G401 (cell line): ENCODE results near the gene SLF2. TPM values are rescaled to one million over a fixed set of nuclear protein-coding genes. Genes with fewer than 3 reads are reported as not detected.

ENCODE experiments used
- DNase-seq: peaks from one replicate; pipeline ENCODE4 v3.0.0-alpha.2; 2015; ENCODE audit warnings: low spot score
- in situ Hi-C: cut with HindIII; loops from 2 replicates; pipeline ENCODE4 v1.10.0; 2016; ENCODE audit warnings: low sequenced_read_pairs, mixed read lengths
- total RNA-seq: library from RNA; depleted of rRNA; stranded (reverse); fragments of >200 nt; shearing (Covaris generic); gene quantifications from 2 replicates; pipeline ENCODE4 v1.2.3, GENCODE V29; 2014

The SLF2 gene
- total RNA-seq, 1 experiment from 2014 or later = 46.2 TPM

DNA sequence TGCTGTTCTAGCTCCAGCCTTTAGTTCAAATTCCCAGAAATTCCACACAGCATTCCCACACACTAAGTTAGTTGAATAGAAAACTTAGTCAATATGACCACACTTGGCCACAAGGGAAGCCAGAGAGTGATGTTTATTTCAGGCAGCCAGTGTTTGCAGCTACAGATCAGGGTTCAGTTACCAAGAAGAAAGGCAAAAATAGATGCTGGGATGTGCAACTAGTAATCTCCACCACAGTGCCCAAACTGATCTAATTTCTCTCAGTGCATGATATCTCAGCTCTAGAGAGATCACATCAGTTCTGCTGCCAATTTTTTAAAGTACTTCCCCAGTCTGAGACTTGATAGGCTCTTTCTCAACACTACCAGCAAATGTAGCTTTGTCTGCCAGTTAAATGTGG, 17.6 kb downstream of the SLF2 start:
- no peak for DNase-seq
- in situ Hi-C loops = no loop called here

DNA sequence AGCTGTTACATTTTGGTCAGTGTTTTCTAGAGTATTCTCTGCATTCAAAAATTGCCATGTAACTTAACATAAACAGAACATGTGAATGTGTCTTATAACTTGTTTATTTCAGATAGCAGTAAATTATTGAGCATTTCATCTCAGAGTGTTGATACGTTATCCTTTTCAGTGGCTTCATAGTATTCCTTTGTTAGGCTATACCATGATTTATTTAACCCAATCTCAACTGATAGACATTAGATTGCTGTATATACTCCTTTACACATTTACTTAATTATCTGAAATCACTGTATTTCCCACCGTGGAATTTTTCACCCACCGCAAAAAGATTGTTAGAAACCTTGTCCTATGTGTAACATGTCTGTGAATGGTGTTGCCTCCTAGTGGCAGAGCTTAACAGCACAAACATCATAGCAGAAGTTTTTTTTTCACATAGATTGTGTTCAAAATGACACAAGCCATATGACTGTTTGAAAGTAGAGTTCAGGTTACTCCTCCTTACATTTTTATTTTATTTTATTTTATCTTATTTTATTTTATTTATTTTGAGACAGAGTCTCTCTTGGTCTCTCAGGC, 21.4 kb downstream of the SLF2 start:
- in situ Hi-C loops = no loop called here
- no peak for DNase-seq

DNA sequence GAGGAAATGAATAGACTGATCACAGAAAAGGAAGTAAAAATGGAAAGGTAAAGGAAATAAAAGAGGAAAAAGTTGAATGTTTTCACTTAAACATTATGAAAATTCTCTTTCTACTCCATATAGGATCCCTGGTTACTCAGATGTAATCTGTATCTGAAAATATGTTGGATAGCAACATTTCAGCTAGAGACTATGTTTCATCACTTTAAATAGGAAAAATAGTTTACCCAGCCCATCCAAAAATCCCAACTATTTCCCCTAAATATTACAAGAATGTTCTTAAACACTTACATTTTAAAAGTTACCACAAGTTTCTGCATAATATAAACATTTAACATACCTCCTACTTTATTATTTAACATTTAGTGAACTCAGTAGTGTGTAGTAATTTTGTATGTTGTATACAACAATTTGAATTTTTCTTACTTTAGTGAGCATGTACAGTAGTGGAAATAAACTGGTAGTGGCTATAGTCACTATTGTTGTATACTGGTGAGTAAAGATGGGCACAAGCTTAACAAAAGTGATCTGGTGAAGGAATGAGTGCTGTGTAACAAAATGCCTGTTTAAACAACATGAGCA, 27.1 kb downstream of the SLF2 start:
- no peak for DNase-seq
- in situ Hi-C loops = no loop called here

DNA sequence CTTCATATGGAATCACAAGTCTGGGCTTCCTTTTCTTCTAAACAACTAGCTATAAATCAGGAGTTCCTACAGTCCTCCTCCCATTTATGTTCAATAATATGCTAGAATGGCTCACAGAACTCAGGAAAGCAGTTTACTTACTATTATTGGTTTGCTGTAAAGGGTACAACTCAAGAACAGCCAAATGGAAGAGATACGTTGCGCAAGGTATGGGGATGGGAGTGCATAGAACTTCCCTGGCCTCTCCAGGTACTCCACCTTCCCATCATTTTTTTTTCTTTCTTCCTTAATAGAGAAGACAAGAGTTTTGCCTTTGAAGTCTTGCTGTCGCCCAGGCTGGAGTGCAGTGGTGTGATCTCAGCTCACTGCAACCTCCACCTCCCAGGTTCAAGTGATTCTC, 29.5 kb downstream of the SLF2 start:
- no peak for DNase-seq
- in situ Hi-C loops = no loop called here

DNA sequence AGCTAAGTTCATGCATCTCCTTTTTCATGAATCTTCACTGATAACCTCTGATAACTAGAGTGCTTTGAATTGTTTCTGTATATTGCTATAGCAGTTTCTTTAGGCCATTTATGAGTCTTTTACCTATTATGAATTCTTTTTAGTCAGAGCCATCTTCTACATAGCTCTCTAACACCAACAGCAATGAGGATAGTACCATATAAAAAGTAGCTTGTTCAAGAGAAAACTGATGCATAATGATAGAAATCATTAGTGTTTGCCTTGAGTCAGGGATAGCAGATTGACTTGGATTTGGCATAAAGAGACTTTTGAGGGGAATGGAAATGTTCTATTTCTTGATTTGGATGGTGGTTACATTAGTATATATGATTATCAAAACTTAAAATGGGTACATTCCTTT, 30.7 kb downstream of the SLF2 start:
- in situ Hi-C loops = no loop called here
- no peak for DNase-seq

DNA sequence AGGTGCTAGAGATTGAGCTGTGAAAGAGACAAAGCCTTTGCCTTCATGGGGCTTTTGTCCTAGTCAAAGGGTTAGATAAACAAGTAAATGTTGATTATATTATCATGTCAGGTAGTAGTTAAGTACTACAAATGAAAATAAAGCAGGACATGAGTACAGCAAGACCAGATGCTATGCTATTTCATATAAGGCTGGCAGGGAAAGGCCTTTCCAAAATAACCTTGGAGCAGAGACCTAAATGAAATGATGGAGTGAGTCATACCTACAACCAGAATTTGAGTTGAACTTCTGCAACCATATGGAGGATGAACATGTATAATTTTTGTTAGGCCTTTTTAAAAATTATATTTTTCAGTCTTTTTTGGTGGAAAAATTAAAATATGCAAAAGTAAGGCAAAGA, 33.0 kb downstream of the SLF2 start:
- no peak for DNase-seq
- in situ Hi-C loops = no loop called here

DNA sequence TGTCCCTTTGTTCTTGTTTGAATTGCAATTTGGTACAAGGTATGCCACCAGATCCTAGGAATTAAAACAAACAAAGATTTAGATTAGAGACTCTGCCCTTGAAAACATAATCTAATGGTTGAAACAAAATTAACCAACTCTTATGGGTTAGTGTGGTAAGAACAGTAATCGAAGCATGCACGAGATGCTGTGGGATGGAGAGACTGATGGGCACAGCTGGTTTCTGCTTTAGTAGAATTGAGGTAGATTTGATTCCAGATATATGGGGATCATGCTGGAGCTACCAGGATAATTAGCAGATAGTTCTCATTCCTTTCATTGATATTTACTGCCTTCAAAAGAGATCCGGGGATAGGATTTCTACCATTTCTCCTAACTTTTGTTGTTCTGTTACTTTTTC, 36.2 kb downstream of the SLF2 start:
- DNase-seq = no peak
- in situ Hi-C loops = no loop called here

DNA sequence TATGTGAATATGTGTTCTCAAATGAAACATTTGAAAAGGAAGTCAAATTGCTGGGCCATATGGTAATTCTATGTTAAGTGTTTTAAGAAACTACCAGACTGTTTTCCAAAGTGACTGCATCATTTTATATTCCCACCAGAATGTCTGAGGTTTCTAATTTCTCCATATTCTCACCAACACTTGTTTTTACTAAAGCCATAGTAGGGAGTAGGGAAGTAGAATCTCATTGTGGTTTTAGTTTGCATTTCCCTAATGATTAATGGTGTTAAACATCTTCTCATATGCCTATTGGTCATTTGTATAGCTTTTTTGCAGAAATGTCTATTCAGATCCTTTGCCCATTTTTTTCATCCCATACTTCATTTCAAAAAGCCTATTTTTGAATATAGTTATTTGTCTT, 47.5 kb downstream of the SLF2 start:
- in situ Hi-C loops = no loop called here
- no peak for DNase-seq

DNA sequence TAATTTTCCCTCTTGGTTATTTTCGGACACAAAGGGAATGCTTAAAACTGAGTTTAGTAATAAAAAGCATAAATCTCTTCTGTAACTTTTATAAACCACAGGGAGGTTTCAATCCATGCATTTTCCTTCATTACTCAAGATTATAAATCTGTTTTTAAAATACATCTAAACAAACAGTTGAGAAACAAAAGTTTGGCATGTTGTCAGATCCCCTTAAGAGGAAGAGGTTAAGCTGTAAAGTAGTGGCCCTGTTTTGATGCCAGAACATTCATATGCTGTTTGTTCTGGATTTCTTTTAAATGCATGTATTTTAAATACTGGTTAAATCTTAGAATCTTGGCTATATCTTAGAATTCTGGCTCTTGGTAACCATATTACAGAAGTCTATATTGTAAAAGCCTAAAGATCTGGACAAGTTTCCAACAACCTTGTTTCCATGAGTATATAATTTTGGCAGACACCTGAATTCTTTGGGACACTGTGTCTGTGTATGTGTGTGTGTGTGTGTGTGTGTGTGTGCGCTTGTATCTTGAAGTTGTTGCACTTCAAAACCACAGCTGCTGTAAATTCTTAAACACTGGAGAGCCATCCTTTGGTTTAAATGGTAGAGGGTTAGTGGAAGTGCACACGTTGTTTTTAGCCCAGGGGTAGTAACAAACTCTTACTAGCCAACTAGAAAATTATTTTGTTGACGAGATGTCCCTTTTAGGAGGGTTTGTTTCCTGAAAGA, 49.8 kb downstream of the SLF2 start:
- in situ Hi-C loops = no loop called here

DNA sequence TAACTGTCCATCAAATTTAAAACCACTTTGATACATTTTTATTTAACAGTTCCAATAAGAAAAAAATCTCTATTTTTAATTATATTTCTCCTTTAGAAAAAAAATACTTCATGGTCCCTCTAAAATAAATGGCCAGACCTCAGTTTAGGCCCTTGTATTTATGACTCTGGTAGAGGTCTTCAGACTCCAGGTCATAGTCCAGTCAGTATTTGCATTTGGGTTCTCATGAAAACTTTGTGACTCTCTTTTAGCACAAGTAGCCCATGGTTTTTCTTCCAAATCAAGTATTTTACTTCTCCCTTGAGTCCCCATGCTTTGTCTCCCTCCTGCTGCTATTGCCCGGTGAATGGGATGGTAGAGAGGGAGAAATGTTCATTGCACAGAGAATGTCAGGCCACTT, 51.1 kb downstream of the SLF2 start:
- no peak for DNase-seq
- in situ Hi-C loops = no loop called here

More for the DNA sequence above, 49.8 kb downstream of the SLF2 start:
- no peak for DNase-seq

DNA sequence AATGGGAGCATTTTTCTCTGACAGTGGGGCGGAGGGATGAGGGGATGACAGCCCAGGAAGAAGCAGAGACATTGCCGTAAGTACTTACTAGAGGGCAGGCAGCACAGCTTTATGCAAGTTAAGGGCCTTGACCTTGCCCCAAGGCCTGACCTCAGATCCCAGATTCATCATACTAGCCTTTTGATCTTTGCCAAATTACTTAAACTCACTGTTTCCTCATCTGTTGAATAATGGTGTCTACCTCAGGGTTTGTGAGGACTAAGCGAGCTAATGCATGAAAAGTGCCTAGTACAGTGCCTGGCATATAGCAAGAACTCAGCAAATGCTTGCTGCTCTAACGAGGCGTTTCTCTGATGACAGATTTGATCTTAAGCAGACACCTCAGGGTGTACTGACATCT, 53.1 kb downstream of the SLF2 start:
- DNase-seq = no peak
- in situ Hi-C loops = no loop called here

DNA sequence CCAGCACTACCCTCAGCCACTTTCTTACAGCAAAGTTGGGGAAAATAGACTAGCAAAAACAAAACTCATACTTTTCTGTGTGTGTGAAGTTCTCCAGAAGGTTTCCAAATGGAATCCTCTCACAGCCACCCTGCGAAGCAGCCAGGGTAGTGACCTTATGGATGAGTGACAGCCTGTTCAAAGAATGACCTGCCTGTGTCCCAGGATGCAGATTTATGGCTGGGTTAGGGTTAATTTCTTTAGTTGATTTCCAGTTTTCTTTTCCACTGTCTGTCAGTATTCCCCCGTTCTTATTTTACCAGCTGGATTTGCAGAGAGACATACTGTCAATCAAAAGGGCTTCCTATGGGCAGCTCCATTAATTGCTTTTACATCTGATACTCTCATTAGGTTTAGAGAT, 54.1 kb downstream of the SLF2 start:
- in situ Hi-C loops = no loop called here
- no peak for DNase-seq

DNA sequence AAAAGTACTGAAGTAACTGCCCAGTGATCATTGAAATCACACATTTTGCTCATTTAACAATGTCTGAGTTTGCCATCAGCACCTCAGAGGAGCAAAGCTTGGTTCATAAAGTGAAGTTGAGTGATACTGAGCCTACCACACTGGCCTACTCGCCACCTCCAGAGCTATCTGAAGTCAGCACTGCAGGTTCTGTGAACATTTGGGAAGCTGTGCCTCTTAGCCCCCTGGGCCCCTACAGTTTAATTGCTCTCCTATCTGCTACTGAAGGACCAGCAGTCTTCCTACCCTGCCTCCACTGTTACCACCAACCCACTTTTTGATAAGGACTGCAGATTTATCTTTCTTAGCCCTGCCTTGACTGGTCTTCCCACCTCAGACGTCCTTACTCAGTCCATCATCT, 54.6 kb downstream of the SLF2 start:
- in situ Hi-C loops = no loop called here

DNA sequence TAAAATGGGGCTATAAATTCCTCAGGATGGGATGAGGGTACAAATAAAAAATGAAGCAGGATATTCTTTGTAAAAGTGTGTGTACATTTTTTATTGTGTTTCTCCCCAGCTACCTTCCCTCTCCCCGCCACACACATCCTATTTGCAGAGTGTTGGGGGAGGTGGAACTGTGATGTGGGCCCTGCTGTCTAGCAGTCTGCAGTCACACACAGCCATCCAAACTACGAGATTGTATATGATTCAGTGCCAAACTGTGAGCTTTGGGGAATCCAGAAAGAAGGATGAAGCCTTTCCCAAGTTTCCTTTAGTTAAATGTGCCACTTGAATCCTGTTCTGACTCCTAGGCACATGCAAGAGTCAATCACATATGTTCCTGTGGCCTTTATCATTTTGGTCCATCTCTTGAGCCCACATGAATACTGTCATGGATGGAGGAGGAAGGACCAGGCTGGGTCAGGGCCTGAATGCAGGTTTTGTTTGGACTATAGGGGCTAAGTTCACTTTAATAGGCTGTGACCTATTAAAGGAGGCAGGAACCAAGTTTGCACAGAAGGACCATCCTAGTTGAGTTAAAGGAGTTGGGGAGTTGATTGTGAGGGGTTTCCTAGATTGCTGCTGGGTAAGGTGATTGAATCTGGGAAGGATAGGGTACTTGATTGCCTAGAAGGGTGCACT, 55.4 kb downstream of the SLF2 start:
- in situ Hi-C loops = no loop called here
- DNase-seq = no peak

More for the DNA sequence above, 54.6 kb downstream of the SLF2 start:
- DNase-seq = no peak

DNA sequence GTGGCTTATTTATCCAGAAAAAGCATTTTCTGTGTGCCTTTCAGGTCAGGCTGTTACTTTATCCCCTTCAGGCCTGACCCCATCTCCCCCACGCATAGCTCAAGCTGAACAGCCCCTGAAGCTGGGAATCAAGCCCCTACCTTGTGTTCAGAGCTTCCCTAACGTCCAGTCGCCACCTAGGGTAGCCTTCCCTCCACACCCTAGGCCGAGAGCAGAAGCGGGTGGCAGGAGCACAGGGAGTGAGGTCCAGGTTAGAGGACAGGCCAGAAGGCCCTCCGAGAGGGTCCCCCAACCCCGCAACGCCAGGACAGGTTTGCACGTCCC, 56.1 kb downstream of the SLF2 start:
- in situ Hi-C loops = no loop called here
- no peak for DNase-seq

DNA sequence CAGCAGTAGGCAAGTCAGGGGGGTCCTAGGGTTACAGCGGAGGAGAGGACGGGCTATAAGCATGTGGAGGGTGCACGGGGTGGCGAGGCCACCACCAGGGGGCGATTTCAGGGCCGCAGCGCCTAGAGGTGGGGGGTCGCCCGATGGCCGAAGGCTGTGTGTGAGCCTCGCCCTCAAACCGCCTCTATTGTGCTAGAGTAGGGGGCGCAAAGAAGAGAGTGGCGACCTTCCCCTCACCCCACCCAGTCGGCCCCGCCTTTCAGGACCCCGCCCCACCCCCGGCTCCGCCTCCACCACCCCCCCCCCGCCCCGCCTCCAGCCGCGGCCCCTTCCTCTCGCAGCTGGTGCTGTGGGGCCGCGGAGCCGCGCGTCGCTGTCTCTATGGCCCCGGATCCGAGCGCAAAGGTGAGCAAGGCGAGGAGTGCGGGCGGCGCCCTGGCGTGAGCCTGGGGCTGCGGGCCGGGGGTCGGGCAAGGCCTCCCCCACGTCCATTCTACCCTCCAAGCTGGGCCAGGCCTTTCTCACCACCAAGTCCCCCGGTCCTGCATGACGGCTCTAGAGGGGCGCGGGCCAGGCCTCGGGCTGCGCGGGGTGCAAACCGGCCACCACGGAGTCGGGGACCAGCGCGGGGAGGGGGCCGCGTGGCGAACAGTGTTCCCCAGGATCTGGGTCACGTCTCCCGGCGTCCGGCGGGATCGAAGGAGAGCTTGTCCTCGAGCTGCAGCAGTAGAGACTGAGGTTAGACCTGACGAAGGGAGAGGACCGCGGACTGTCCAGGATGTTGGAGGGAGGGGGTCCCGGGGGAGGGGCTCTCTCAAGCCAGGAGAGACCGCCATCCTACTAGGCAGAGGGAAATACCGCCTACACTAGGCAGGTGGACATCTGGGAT, 56.7 kb downstream of the SLF2 start, which contains the start of gene SEMA4G:
Gene SEMA4G, plus strand, starts transcription at position 318 of the 889 bp plus-strand sequence. CDS start 3,409 bp downstream, outside the sequence.
- peak; percentile 54 for DNase-seq
- in situ Hi-C loops = no loop called here

DNA sequence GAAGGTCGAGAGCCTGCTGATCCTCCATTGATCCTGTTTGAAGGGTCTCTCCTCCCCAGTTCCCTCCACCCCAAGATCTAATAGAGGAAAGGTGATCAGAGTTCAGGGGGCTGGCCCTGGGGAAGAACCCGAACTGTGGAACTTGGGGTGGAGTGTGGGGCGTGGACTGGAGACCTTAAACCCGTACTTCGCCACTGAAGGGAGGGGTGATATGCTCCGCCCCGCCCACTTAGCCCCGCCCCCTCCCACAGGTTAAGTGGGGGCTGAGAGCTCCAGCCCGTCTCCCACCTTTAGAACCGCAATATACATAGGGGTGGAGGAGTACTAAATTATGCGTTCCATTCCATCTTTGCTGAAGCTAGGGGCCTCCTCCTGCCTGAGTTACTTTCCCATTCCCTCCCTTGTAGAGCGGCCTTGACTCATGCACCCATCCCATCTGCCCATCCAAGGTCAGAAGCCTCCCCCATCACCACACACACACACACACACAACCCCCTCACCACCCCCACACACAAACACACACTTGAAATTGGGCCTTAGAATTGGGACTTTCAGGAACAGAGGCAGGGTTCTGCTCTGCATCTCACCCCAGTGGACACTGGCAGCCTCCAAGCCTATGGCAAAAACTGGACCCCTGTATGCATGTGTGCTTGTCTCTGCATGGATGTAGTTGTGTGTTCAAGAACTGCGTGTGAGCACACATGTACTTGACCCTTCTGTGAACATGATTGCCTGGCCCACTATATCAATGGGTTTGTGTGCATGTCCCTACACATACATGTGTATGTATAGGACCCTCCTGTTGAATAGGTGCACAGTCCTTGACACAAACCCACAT, 57.5 kb downstream of the SLF2 start:
- peak; percentile 65 for DNase-seq
- in situ Hi-C loops = no loop called here

DNA sequence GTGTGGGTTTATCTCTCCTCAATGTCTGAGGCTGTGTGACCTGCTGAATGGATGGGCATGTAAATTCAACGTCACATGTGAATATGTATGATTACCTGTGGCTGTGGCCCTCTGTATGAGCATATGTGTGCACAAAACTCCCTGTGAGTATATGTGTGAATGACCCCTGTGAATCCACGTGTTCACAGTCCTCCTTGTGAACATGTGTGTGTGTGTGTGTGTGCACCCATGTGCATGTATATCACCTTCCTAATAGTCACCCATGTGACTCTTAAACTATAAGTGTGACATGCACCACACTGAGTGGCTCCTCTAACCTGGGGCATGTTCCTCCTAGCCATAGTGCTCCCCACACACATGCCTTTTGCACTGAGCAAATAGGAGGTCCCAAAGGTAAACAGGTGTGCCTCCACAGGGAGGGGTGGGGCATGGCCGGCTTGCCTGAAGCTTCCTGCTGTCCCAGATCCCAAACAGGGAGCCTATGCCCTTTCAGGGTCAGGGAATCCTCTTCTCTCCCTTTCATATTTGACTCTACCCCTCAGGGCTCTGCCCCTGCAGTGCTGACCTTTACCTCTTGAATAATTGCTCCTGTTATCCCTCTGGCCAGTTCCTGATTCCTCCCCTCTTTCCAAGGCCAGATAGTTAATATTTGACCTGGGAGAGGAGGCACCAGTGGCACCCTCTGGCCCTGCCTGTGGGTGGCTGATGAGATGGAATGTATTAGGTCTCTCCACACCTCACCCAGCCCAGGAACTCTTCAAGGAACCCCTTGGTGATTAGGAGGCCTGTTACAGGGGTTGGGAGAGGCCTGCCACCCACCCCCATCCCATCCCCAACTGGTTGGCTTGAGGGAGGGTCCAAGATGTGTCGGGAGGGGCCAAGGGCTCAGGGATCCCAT, 58.4 kb downstream of the SLF2 start:
- in situ Hi-C loops = no loop called here
- DNase-seq = no peak
